SU-DHL-6 (cell line): ENCODE data around the gene ST8SIA2.

Experiments
- H2AFZ ChIP-seq: fragments of 200-600 bp; sonication (generic); 2 replicates; pipeline ENCODE4 v1.6.1; 2014; ENCODE audit warnings: low read depth, mild to moderate bottlenecking, moderate library complexity, mixed read lengths, antibody characterized with exemption, low read length; ENCODE audit not compliant: severe bottlenecking
- H3F3A ChIP-seq: fragments of 200-600 bp; shearing (Covaris generic); 2 replicates; pipeline ENCODE4 v1.6.0; 2016; ENCODE audit warnings: antibody characterized with exemption, mild to moderate bottlenecking; ENCODE audit not compliant: insufficient read depth
- H3K27ac ChIP-seq: fragments of 200-600 bp; sonication (generic); 2 replicates; pipeline ENCODE4 v1.5.1; 2016; ENCODE audit warnings: low read depth, mild to moderate bottlenecking, low read length, moderate library complexity, mixed read lengths
- H3K27me3 ChIP-seq: fragments of 200-600 bp; sonication (generic), shearing (Covaris generic); 2 replicates; pipeline ENCODE4 v1.6.0; 2014; ENCODE audit warnings: mild to moderate bottlenecking, low read length
- H3K36me3 ChIP-seq: fragments of 200-600 bp; sonication (generic); 2 replicates; pipeline ENCODE4 v1.6.1; 2014; ENCODE audit warnings: mild to moderate bottlenecking, low read length, mixed read lengths
- H3K4me2 ChIP-seq: fragments of 300-600, 200-600 bp; shearing (Covaris generic), sonication (generic); 2 replicates; pipeline ENCODE4 v1.6.0; 2014; ENCODE audit warnings: low read length, low read depth, mild to moderate bottlenecking; ENCODE audit not compliant: poor library complexity, severe bottlenecking
- H3K4me3 ChIP-seq: fragments of 200-600 bp; sonication (generic); 2 replicates; pipeline ENCODE4 v1.5.1; 2014; ENCODE audit warnings: antibody characterized with exemption, low read length, mild to moderate bottlenecking, mixed read lengths; ENCODE audit not compliant: insufficient read depth, poor library complexity, severe bottlenecking
- H3K79me2 ChIP-seq: fragments of 200-600 bp; sonication (generic); 2 replicates; pipeline ENCODE4 v1.6.1; 2014; ENCODE audit warnings: mild to moderate bottlenecking, low read length, moderate library complexity; ENCODE audit not compliant: insufficient read depth
- H3K9ac ChIP-seq: fragments of 200-600 bp; sonication (generic); 2 replicates; pipeline ENCODE4 v1.7.0; 2014; ENCODE audit warnings: mild to moderate bottlenecking, low read length
- H3K9me2 ChIP-seq: fragments of 200-600 bp; sonication (generic); replicated peaks from 2 replicates; pipeline ENCODE4 v1.6.1; 2014; ENCODE audit warnings: low read length; ENCODE audit not compliant: insufficient read depth
- H3K9me3 ChIP-seq: fragments of 200-600 bp; sonication (generic); 2 replicates; pipeline ENCODE4 v1.6.1; 2014; ENCODE audit warnings: low read length, mixed read lengths; ENCODE audit not compliant: insufficient read depth
- H4K20me1 ChIP-seq: fragments of 200-600 bp; sonication (generic); 2 replicates; pipeline ENCODE4 v1.6.1; 2014; ENCODE audit warnings: low read depth, mild to moderate bottlenecking, antibody characterized with exemption, low read length, moderate library complexity, mixed read lengths
- EZH2phosphoT487 ChIP-seq: fragments of 200-600 bp; sonication (generic), shearing (Covaris generic); conservative IDR thresholded peaks from 2 replicates; pipeline ENCODE4 v1.6.1; 2018; ENCODE audit warnings: mild to moderate bottlenecking, antibody characterized with exemption, low read length, moderate library complexity, mixed read lengths
- TF ChIP-seq, protein P1 (sequence below): fragments of 200-600 bp; sonication (generic); IDR thresholded peaks from one replicate; pipeline ENCODE4 v1.5.1; 2017; ENCODE audit warnings: antibody characterized with exemption, mild to moderate bottlenecking, low read length, moderate library complexity; ENCODE audit not compliant: insufficient read depth, poor library complexity, severe bottlenecking

Gene ST8SIA2

GRCh38 chr15:92375057-92375456 is 18.6 kb upstream of the ST8SIA2 start:
- Histone ChIP-seq H3K27me3 (no peaks in the 10 kb centered on the region), H3K9me3 (no peaks in the 10 kb centered on the region), H3K9ac (no peak overlapping the region), H3K4me3 (no peak overlapping the region), H3K36me3 (no peaks in the 10 kb centered on the region), H3K9me2 (no peaks in the 10 kb centered on the region), H4K20me1 (no peaks in the 10 kb centered on the region), H3K27ac (no peak overlapping the region), H3F3A (no peaks in the 10 kb centered on the region), H2AFZ (no peak overlapping the region), H3K79me2 (no peaks in the 10 kb centered on the region), H3K4me2 (no peak overlapping the region)
- TF ChIP-seq, protein P1, sequence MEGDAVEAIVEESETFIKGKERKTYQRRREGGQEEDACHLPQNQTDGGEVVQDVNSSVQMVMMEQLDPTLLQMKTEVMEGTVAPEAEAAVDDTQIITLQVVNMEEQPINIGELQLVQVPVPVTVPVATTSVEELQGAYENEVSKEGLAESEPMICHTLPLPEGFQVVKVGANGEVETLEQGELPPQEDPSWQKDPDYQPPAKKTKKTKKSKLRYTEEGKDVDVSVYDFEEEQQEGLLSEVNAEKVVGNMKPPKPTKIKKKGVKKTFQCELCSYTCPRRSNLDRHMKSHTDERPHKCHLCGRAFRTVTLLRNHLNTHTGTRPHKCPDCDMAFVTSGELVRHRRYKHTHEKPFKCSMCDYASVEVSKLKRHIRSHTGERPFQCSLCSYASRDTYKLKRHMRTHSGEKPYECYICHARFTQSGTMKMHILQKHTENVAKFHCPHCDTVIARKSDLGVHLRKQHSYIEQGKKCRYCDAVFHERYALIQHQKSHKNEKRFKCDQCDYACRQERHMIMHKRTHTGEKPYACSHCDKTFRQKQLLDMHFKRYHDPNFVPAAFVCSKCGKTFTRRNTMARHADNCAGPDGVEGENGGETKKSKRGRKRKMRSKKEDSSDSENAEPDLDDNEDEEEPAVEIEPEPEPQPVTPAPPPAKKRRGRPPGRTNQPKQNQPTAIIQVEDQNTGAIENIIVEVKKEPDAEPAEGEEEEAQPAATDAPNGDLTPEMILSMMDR: no peak
- TF ChIP-seq EZH2phosphoT487: no peak

- H3K4me3 ChIP-seq: no peak overlapping the region
- H3K4me2 ChIP-seq: no peak overlapping the region
- H3F3A ChIP-seq: no peaks in the 10 kb centered on the region
- H3K9me3 ChIP-seq: no peaks in the 10 kb centered on the region
- no peak overlapping the region for H3K9ac ChIP-seq
- no peak for TF ChIP-seq EZH2phosphoT487
- TF ChIP-seq, protein P1: no peak
- H3K36me3 ChIP-seq: no peaks in the 10 kb centered on the region
- H3K27me3 ChIP-seq: no peaks in the 10 kb centered on the region
- no peaks in the 10 kb centered on the region for H4K20me1 ChIP-seq
- H3K9me2 ChIP-seq: no peaks in the 10 kb centered on the region
- H3K27ac ChIP-seq: no peak overlapping the region
- H2AFZ ChIP-seq: no peak overlapping the region
- no peaks in the 10 kb centered on the region for H3K79me2 ChIP-seq
These were observed 17.6 kb upstream of the ST8SIA2 start for GRCh38 chr15:92376109-92376508.

- H3K27me3 ChIP-seq: no peaks in the 10 kb centered on the region
These were observed 16.4 kb upstream of the ST8SIA2 start for GRCh38 chr15:92377083-92377789.

More at GRCh38 chr15:92377083-92377789, 16.4 kb upstream of the ST8SIA2 start:
- H3K79me2 ChIP-seq: no peaks in the 10 kb centered on the region
- no peak overlapping the region for H3K4me2 ChIP-seq
- no peaks in the 10 kb centered on the region for H4K20me1 ChIP-seq
- H3K9me2 ChIP-seq: no peaks in the 10 kb centered on the region
- TF ChIP-seq, protein P1: no peak
- no peak for TF ChIP-seq EZH2phosphoT487
- H3K27ac ChIP-seq: no peak overlapping the region
- H3K9ac ChIP-seq: no peak overlapping the region
- no peaks in the 10 kb centered on the region for H3F3A ChIP-seq
- H3K36me3 ChIP-seq: no peaks in the 10 kb centered on the region
- H3K4me3 ChIP-seq: no peak overlapping the region
- H2AFZ ChIP-seq: no peak overlapping the region
- H3K9me3 ChIP-seq: no peaks in the 10 kb centered on the region
